GM12892 (cell line): ENCODE measurements around the gene KLK8.

ENCODE experiments used
- POLR2A ChIP-seq: IDR thresholded peaks from 2 replicates; pipeline ENCODE4 v1.6.1; 2011; ENCODE audit warnings: low read depth, low read length, control low read depth
- POLR2AphosphoS5 ChIP-seq: IDR thresholded peaks from 2 replicates; pipeline ENCODE4 v1.6.1; 2011; ENCODE audit warnings: low read depth, low read length, control low read depth
- TAF1 ChIP-seq: IDR thresholded peaks from 2 replicates; pipeline ENCODE4 v1.6.1; 2011; ENCODE audit warnings: low read depth, mild to moderate bottlenecking, control low read depth, low read length, borderline replicate concordance

DNA sequence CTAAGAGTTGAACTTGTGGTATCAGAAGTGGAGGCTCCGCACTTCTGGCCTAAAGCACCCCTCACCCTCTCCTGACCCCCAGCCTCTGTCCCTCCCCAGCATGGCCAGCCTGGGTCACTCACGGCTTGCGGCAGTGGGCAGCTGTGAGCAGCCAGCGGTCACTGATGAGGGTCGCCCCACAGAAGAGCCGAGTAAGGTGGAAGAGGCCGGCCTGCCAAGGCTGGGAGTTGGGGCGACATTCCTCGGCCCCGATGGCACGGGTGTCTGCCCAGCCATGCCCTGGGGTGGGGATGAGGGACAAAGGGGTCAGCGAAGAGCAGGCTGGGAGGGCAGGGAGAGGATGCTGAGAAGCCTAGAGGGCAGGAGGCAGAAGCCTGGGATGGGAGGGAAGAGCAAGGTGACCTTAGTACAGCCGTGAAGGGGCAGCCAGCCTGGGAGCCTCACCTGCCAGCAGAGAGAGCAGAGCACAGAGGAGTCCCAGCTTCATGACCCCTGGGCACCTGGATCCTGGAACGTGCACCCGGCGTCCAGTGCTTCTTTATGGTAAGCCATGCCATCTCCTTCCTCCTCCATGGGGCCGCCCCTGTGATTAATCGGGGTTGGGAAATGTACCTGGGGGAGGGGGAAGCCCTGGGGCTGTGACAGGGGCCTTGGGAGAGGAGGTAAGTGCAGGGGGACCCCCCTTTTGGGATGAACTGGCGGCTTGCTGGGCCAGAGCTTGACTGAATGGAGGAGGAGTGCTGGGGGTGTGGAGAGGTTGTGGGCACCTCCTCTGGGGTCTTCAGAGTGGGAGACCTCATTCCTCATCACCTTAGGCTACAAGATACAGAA is 7.9 kb upstream of the KLK8 start:
- TF ChIP-seq POLR2AphosphoS5, result no peak
- TF ChIP-seq POLR2A, result no peak
- no peak for TF ChIP-seq TAF1
